Measurements from ENCODE around the gene IP6K2. TPM values are rescaled to one million over a fixed set of nuclear protein-coding genes. Genes with fewer than 3 reads are reported as not detected.

Gene IP6K2
- total and polyA plus RNA-seq, 12 donors = 44.9 to 185 (median 106) TPM

DNA sequence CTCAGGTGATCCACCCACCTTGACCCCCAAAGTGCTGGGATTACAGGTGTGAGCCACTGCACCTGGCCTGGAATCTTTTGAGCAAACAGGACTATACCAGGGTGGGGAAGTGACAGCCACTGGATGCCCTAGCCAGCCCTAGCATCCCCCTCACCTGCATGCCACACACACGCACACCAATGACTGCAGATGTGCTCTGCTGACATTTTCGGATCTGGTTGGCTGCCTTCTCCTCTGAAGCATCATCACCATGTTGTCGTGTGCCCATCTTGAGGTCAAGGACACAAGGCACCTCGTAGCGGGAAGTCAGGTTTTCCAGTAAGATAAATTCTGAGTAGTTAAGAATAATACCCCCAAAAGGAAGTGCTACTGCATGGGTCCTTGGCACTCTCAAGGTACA, 27.6 kb downstream of the IP6K2 start:
- H3K27ac ChIP-seq = peak overlapping the region in 2 of 5 donors; percentile 35 to 49
- peaks cover 16 to 41% of the 10 kb centered on the region in 2 donors for H3K4me1 ChIP-seq (replicated peaks in 1 of 2)
- intact Hi-C loops (cut with DNase I) = no loop called here
- no peaks in the 10 kb centered on the region for H3K27me3 ChIP-seq
- no peaks in the 10 kb centered on the region for H3K9me3 ChIP-seq (replicated peaks in 1 of 3)
- H3K36me3 ChIP-seq (replicated peaks in 1 of 2) = peaks cover 0 to 72% of the 10 kb centered on the region in 2 donors
- WGBS, 4 donors = 38 to 70% (median 53%) methylated on average over 5 of the region's 5 CpGs
- DNase-seq = no peak
- TF ChIP-seq, protein P1, sequence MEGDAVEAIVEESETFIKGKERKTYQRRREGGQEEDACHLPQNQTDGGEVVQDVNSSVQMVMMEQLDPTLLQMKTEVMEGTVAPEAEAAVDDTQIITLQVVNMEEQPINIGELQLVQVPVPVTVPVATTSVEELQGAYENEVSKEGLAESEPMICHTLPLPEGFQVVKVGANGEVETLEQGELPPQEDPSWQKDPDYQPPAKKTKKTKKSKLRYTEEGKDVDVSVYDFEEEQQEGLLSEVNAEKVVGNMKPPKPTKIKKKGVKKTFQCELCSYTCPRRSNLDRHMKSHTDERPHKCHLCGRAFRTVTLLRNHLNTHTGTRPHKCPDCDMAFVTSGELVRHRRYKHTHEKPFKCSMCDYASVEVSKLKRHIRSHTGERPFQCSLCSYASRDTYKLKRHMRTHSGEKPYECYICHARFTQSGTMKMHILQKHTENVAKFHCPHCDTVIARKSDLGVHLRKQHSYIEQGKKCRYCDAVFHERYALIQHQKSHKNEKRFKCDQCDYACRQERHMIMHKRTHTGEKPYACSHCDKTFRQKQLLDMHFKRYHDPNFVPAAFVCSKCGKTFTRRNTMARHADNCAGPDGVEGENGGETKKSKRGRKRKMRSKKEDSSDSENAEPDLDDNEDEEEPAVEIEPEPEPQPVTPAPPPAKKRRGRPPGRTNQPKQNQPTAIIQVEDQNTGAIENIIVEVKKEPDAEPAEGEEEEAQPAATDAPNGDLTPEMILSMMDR (IDR thresholded peaks at IDR 0.05) = no peak
- no peak for TF ChIP-seq POLR2A (IDR thresholded peaks at IDR 0.05)
- no peak overlapping the region for H3K4me3 ChIP-seq

DNA sequence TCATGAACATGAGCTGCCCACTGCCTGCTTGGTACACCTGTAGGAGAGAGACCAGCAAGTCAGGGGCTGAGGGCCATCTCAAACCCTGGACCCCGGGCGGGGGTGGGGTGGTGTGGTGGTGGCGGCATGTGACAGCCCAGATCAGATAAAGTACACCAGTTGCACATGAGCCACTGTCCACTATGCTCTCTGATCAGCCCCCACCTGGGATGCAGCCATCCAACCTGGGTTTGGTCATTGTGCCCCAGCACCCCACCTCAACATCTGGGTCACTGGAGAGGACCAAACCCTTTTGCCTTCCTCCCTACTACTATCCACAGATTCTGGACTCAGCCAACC, 28.3 kb downstream of the IP6K2 start:
- Histone ChIP-seq H3K27me3 (no peaks in the 10 kb centered on the region), H3K36me3 (replicated peaks in 1 of 2) (peaks cover 0 to 65% of the 10 kb centered on the region in 2 donors), H3K4me3 (no peak overlapping the region), H3K4me1 (replicated peaks in 1 of 2) (peaks cover 13 to 38% of the 10 kb centered on the region in 2 donors), H3K9me3 (replicated peaks in 1 of 3) (no peaks in the 10 kb centered on the region), H3K27ac (peak overlapping the region in 2 of 5 donors; percentile 8 to 49)
- no peak for TF ChIP-seq POLR2A (IDR thresholded peaks at IDR 0.05)
- TF ChIP-seq, protein P1 (IDR thresholded peaks at IDR 0.05) = no peak
- 89 to 90% (median 90%) methylated on average over 3 of the region's 3 CpGs; no CpG with 5 or more reads in 1 of the 4 donors for WGBS, 4 donors
- intact Hi-C loops (cut with DNase I) = no loop called here
- no peak for DNase-seq

DNA sequence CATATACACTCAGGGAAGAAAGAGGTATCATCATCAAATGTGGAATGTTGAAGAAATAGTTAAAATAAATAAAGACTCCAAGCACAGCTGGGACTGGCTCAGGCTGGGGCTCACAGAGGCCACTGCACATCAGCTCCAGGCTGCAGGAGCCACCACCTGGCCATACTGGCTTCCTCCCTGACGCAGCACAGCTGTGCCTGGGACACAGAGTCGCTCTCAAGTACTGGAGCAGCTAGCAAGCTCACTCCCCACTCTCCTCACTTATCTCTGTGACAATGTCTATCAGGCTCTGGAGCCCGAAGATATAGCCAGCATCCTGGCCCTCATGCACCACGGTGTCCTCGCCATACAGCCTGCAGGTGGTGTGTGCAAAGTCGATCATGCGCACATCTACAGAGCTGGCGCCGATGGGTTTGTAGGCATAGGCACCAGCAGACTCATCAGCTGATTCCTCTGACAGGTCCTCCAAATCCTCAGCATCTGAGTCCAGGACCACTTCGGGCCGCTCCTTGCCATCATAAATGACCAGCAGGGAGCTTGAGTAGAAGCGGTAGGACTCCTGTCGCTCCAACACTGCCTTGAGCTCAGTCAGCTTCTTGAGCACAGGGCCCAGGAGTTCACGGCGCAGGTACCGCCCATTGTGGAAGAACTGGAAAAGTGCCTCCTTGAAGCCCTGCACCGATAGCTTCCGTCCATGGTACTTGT, 28.8 kb downstream of the IP6K2 start:
- H3K9me3 ChIP-seq (replicated peaks in 1 of 3) = no peaks in the 10 kb centered on the region
- H3K4me1 ChIP-seq (replicated peaks in 1 of 2) = peaks cover 15 to 38% of the 10 kb centered on the region in 2 donors
- intact Hi-C loops (cut with DNase I) = no loop called here
- no peak overlapping the region for H3K4me3 ChIP-seq
- H3K27ac ChIP-seq = peak overlapping the region in 1 of 5 donors; percentile 8
- no peak for DNase-seq
- peaks cover 0 to 60% of the 10 kb centered on the region in 2 donors for H3K36me3 ChIP-seq (replicated peaks in 1 of 2)
- no peaks in the 10 kb centered on the region for H3K27me3 ChIP-seq
- TF ChIP-seq, protein P1 (IDR thresholded peaks at IDR 0.05) = no peak
- WGBS, 4 donors = 72 to 88% (median 88%) methylated on average over 2 to 18 of the region's 18 CpGs

DNA sequence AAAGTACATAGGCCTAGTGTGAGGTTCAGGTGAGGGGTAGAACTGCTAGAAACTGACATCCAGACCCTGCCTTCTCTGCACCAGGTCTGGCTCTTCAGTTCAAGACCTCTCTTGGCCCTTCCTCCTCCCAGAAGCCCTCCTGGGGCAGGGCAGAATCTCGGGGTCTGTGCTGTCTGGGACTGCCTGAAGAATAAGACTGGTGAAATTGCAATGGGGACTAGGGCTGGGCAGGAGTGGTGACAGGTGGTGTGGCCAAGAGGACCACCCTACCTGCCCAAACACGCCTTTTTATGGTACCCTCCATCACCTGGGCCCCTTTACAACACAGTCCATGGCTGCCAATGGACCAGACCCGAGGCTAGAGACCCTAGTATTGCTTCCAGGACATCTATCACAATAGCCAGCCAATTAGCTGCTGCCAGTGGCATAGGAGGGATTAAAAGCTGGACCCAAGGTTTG, 29.8 kb downstream of the IP6K2 start:
- intact Hi-C loops (cut with DNase I) = no loop called here
- DNase-seq = no peak

More for the DNA sequence above, 29.8 kb downstream of the IP6K2 start:
- H3K9me3 ChIP-seq (replicated peaks in 1 of 3) = no peaks in the 10 kb centered on the region
- peak overlapping the region in 2 of 5 donors; percentile 31 to 53 for H3K27ac ChIP-seq
- no peak overlapping the region for H3K4me3 ChIP-seq
- H3K4me1 ChIP-seq (replicated peaks in 1 of 2) = peaks cover 16 to 40% of the 10 kb centered on the region in 2 donors
- peaks cover 0 to 54% of the 10 kb centered on the region in 2 donors for H3K36me3 ChIP-seq (replicated peaks in 1 of 2)
- H3K27me3 ChIP-seq = no peaks in the 10 kb centered on the region
- WGBS, 4 donors = 47 to 81% (median 58%) methylated on average over 3 of the region's 3 CpGs
- TF ChIP-seq, protein P1 (IDR thresholded peaks at IDR 0.05) = no peak
- TF ChIP-seq POLR2A (IDR thresholded peaks at IDR 0.05) = no peak
